Neural cell (in vitro differentiated cells): ENCODE data around the gene SHF. TPM values are rescaled to one million over a fixed set of nuclear protein-coding genes. Genes with fewer than 3 reads are reported as not detected.
A peak's percentile ranks its signal among the peaks of the same experiment; 100 is the strongest.
"Not testable (repeated sequence)": the region's sequence is repeated elsewhere in the genome, so short reads cannot be mapped to it uniquely, and the experiment has no call there.

Experiments used
- H2AFZ ChIP-seq: fragments of 200-600, 300-800 bp; sonication (generic), shearing (Covaris generic); 2 replicates; pipeline ENCODE4 v1.6.0; 2014; ENCODE audit warnings: low read depth, mild to moderate bottlenecking, antibody characterized with exemption, low read length, moderate library complexity
- H3F3A ChIP-seq: fragments of 200-600 bp; shearing (Covaris generic); 2 replicates; pipeline ENCODE4 v1.6.1; 2016; ENCODE audit warnings: mild to moderate bottlenecking, moderate library complexity, mixed read lengths, antibody characterized with exemption, low read length; ENCODE audit not compliant: insufficient read depth, poor library complexity, severe bottlenecking
- H3K27ac ChIP-seq: fragments of 200-600, 300-800 bp; sonication (generic), shearing (Covaris generic); 2 replicates; pipeline ENCODE4 v1.5.1; 2014; ENCODE audit warnings: mild to moderate bottlenecking, low read length, moderate library complexity
- H3K27me3 ChIP-seq: fragments of 300-800, 200-600 bp; sonication (generic), shearing (Covaris generic); 2 replicates; pipeline ENCODE4 v1.6.0; 2014; ENCODE audit warnings: mild to moderate bottlenecking, low read depth, low read length, moderate library complexity; ENCODE audit not compliant: insufficient read depth
- H3K36me3 ChIP-seq: fragments of 300-800, 200-600 bp; sonication (generic), shearing (Covaris generic); 2 replicates; pipeline ENCODE4 v1.5.1; 2014; ENCODE audit warnings: mild to moderate bottlenecking, antibody characterized with exemption, low read length, moderate library complexity; ENCODE audit not compliant: insufficient read depth
- H3K4me2 ChIP-seq: fragments of 300-800, 200-600 bp; sonication (generic), shearing (Covaris generic); 2 replicates; pipeline ENCODE4 v1.6.0; 2014; ENCODE audit warnings: mild to moderate bottlenecking, low read length
- H3K4me3 ChIP-seq: fragments of 300-800, 200-600 bp; sonication (generic), shearing (Covaris generic); 2 replicates; pipeline ENCODE4 v1.5.1; 2014; ENCODE audit warnings: mild to moderate bottlenecking, low read length, moderate library complexity
- H3K79me2 ChIP-seq: fragments of 200-600 bp; shearing (Covaris generic); replicated peaks from 2 replicates; pipeline ENCODE4 v1.6.0; 2014; ENCODE audit warnings: mild to moderate bottlenecking, low read length, moderate library complexity; ENCODE audit not compliant: insufficient read depth
- H3K9ac ChIP-seq: fragments of 300-800, 200-600 bp; sonication (generic), shearing (Covaris generic); 2 replicates; pipeline ENCODE4 v1.6.1; 2016; ENCODE audit warnings: mild to moderate bottlenecking, low read length, mixed read lengths
- H3K9me2 ChIP-seq: fragments of 200-600 bp; shearing (Covaris generic); 2 replicates; pipeline ENCODE4 v1.6.1; 2016; ENCODE audit warnings: mild to moderate bottlenecking, low read length, mixed read lengths; ENCODE audit not compliant: insufficient read depth
- H3K9me3 ChIP-seq: fragments of 200-600, 300-800 bp; sonication (generic), shearing (Covaris generic); 2 replicates; pipeline ENCODE4 v1.6.1; 2016; ENCODE audit warnings: mild to moderate bottlenecking, mixed run types, low read length, moderate library complexity, mixed read lengths
- H4K20me1 ChIP-seq: fragments of 200-600 bp; shearing (Covaris generic); 2 replicates; pipeline ENCODE4 v1.6.1; 2016; ENCODE audit warnings: mild to moderate bottlenecking, mixed run types; ENCODE audit not compliant: insufficient read depth
- EP300 ChIP-seq: fragments of 450-650 bp; conservative IDR thresholded peaks from 2 replicates; pipeline ENCODE4 v1.6.1; 2014; ENCODE audit warnings: antibody characterized with exemption, mild to moderate bottlenecking, moderate library complexity; ENCODE audit not compliant: poor library complexity, severe bottlenecking
- EZH2 ChIP-seq: fragments of 200-600, 300-800 bp; shearing (Covaris generic), sonication (generic); IDR thresholded peaks from 2 replicates; pipeline ENCODE4 v1.6.1; 2014; ENCODE audit warnings: antibody characterized with exemption, low read length, borderline replicate concordance, mild to moderate bottlenecking; ENCODE audit not compliant: insufficient read depth, poor library complexity, severe bottlenecking
- MXI1 ChIP-seq: fragments of 450-650 bp; conservative IDR thresholded peaks from 2 replicates; pipeline ENCODE4 v1.6.1; 2014; ENCODE audit warnings: antibody characterized with exemption, mild to moderate bottlenecking; ENCODE audit not compliant: poor library complexity, severe bottlenecking
- POLR2AphosphoS5 ChIP-seq: IDR thresholded peaks from 2 replicates; pipeline ENCODE4 v1.6.1; 2012
- RAD21 ChIP-seq: fragments of 450-650 bp; conservative IDR thresholded peaks from 2 replicates; pipeline ENCODE4 v1.6.1; 2014; ENCODE audit warnings: antibody characterized with exemption, mild to moderate bottlenecking, moderate library complexity
- SMC3 ChIP-seq: fragments of 450-650 bp; conservative IDR thresholded peaks from 2 replicates; pipeline ENCODE4 v1.6.1; 2014; ENCODE audit warnings: antibody characterized with exemption, mild to moderate bottlenecking, moderate library complexity; ENCODE audit not compliant: poor library complexity
- TAF1 ChIP-seq: IDR thresholded peaks from 2 replicates; pipeline ENCODE4 v1.6.1; 2012; ENCODE audit warnings: low read depth
- polyA minus RNA-seq: library from RNA; depleted of rRNA, polyadenylated mRNA; stranded (reverse); fragments of >200 nt; gene quantifications from 2 replicates; pipeline ENCODE4 v1.2.3, GENCODE V29; 2014
- polyA plus RNA-seq: library from polyadenylated mRNA; depleted of rRNA; stranded (reverse); fragments of >200 nt; gene quantifications from 2 replicates; pipeline ENCODE4 v1.2.3, GENCODE V29; 2014
- TF ChIP-seq, protein P1 (sequence below): IDR thresholded peaks from 2 replicates; pipeline ENCODE4 v1.6.1; 2012; ENCODE audit warnings: borderline replicate concordance
- TF ChIP-seq, protein P2 (sequence below): fragments of 450-650 bp; IDR thresholded peaks from 2 replicates; pipeline ENCODE4 v1.5.1; 2014; ENCODE audit warnings: antibody characterized with exemption, mild to moderate bottlenecking, moderate library complexity; ENCODE audit not compliant: poor library complexity, severe bottlenecking

SHF gene, protein sequence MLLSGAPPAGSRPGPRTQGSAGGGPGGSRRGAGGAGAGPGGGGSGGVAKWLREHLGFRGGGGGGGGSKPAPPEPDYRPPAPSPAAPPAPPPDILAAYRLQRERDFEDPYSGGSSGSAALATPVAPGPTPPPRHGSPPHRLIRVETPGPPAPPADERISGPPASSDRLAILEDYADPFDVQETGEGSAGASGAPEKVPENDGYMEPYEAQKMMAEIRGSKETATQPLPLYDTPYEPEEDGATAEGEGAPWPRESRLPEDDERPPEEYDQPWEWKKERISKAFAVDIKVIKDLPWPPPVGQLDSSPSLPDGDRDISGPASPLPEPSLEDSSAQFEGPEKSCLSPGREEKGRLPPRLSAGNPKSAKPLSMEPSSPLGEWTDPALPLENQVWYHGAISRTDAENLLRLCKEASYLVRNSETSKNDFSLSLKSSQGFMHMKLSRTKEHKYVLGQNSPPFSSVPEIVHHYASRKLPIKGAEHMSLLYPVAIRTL
- 41.5 and 50.6 TPM in 2 replicates for polyA plus RNA-seq
- 45.5 and 51.2 TPM in 2 replicates for polyA minus RNA-seq

DNA sequence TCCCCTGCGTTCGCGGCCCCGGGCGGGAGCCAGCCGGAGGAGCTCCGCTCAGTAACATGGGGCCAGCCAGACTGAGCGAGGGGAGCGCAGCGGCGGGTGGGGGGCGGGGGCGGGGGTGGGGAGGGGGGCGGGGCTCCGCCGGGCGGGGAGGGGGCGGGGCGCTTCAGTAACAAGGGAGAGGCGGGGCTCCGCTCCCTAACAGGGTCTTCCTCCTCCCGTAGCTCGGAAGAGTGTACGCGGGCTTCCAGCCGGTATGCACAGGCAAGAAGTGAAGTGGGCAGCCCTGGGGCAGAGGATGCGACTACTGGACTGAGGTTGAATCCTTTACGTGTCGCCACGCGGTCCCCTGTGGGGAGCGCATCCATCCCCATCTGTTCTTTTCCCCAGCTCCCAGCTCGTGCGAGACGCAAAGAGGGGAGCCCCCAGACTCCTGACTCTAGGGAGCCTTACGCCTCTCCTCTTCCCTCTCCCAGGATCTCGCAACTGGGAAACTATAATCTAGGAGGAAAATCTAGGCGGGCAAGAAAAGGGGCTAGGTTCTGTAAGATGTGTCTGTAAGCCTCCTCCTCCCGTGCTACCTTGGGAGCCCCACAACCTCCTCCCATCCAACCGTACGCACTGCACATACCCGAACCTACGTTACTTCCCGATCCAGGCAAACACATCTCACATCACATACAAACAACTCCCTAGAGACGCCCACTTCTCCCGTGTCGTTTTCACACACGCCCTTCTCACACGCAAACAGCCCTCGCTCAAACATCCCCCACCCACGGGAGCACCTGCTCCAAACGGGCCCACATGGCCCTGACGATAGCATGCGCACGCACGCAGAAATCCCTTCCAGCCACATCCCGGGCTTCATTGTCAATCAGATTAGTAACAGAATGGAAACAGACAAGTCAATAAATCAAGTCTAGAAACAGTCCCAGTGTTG lies at the start of gene SHF:
TSS of gene SHF (minus strand) at position 73 of the 937 bp plus-strand sequence. CDS start at position 58, 15 bp downstream.
- peak within 1 kb of the TSS; percentile 61 for H2AFZ ChIP-seq
- no peaks in the 10 kb centered on the region for H4K20me1 ChIP-seq
- peak within 1 kb of the TSS; percentile 93 for H3K9ac ChIP-seq
- no peaks in the 10 kb centered on the region for H3K9me2 ChIP-seq
- H3K36me3 ChIP-seq = no peaks in the 10 kb centered on the region
- no peaks in the 10 kb centered on the region for H3F3A ChIP-seq
- H3K27ac ChIP-seq = peak within 1 kb of the TSS; percentile 82
- TF ChIP-seq SMC3 (no peak), MXI1 (peak; percentile 80), EP300 (peak; percentile 46), POLR2AphosphoS5 (peak; percentile 91), TAF1 (peak; percentile 89), RAD21 (no peak), EZH2 (no peak)
- TF ChIP-seq, protein P1, sequence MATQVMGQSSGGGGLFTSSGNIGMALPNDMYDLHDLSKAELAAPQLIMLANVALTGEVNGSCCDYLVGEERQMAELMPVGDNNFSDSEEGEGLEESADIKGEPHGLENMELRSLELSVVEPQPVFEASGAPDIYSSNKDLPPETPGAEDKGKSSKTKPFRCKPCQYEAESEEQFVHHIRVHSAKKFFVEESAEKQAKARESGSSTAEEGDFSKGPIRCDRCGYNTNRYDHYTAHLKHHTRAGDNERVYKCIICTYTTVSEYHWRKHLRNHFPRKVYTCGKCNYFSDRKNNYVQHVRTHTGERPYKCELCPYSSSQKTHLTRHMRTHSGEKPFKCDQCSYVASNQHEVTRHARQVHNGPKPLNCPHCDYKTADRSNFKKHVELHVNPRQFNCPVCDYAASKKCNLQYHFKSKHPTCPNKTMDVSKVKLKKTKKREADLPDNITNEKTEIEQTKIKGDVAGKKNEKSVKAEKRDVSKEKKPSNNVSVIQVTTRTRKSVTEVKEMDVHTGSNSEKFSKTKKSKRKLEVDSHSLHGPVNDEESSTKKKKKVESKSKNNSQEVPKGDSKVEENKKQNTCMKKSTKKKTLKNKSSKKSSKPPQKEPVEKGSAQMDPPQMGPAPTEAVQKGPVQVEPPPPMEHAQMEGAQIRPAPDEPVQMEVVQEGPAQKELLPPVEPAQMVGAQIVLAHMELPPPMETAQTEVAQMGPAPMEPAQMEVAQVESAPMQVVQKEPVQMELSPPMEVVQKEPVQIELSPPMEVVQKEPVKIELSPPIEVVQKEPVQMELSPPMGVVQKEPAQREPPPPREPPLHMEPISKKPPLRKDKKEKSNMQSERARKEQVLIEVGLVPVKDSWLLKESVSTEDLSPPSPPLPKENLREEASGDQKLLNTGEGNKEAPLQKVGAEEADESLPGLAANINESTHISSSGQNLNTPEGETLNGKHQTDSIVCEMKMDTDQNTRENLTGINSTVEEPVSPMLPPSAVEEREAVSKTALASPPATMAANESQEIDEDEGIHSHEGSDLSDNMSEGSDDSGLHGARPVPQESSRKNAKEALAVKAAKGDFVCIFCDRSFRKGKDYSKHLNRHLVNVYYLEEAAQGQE = peak; percentile 76
- TF ChIP-seq, protein P2, sequence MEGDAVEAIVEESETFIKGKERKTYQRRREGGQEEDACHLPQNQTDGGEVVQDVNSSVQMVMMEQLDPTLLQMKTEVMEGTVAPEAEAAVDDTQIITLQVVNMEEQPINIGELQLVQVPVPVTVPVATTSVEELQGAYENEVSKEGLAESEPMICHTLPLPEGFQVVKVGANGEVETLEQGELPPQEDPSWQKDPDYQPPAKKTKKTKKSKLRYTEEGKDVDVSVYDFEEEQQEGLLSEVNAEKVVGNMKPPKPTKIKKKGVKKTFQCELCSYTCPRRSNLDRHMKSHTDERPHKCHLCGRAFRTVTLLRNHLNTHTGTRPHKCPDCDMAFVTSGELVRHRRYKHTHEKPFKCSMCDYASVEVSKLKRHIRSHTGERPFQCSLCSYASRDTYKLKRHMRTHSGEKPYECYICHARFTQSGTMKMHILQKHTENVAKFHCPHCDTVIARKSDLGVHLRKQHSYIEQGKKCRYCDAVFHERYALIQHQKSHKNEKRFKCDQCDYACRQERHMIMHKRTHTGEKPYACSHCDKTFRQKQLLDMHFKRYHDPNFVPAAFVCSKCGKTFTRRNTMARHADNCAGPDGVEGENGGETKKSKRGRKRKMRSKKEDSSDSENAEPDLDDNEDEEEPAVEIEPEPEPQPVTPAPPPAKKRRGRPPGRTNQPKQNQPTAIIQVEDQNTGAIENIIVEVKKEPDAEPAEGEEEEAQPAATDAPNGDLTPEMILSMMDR = no peak
- H3K4me2 ChIP-seq = peak within 1 kb of the TSS; percentile 78
- H3K9me3 ChIP-seq = no peaks in the 10 kb centered on the region
- H3K4me3 ChIP-seq = peak within 1 kb of the TSS; percentile 90
- H3K79me2 ChIP-seq = peaks cover 47% of the 10 kb centered on the region
- no peaks in the 10 kb centered on the region for H3K27me3 ChIP-seq

DNA sequence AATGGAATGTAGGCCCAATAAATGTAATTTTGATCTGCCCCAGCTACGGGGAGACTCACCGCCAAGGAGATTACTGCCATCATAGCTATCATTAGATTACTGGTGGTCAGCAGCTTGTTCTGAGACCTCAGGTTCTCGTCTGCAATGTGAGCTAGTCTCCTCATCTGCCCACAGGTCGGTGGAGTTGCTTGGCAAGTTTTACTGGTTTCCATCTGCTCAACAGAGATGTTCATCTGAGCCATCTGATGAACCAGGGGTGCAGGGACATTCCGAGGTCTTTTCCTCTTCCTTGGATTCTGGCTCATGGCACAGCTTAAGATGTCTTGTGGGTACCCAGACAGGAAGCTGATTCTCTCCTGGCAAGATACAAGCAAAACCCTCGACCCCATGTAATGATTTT lies 49.0 kb upstream of the SHF start:
- H3K79me2 ChIP-seq, H3K4me2 ChIP-seq, H3K27ac ChIP-seq, H2AFZ ChIP-seq, H3K9me3 ChIP-seq, H3K27me3 ChIP-seq, H3K4me3 ChIP-seq, H3F3A ChIP-seq, H3K36me3 ChIP-seq, H4K20me1 ChIP-seq, H3K9me2 ChIP-seq, H3K9ac ChIP-seq: not testable (repeated sequence)
